A673 (cell line): Measurements from ENCODE around the gene PGRMC1. TPM values are rescaled to one million over a fixed set of nuclear protein-coding genes. Genes with fewer than 3 reads are reported as not detected.

ENCODE experiments used
- BruUV-seq: library from RNA; stranded (reverse); fragments of 400-500 nt; replicated peaks from 2 replicates; lab custom pipeline; 2021; lab: Mats Ljungman, UMichigan
- CTCF ChIA-PET: fragments of 300-600 bp; sonication (Branson Sonifier 250); formaldehyde crosslinking; loops from one replicate; lab custom pipeline; 2022; ENCODE audit warnings: antibody characterized with exemption; lab: Charles Lee
- POLR2A ChIA-PET: fragments of 300-600 bp; sonication (Branson Sonifier 250); formaldehyde crosslinking; loops from one replicate; lab custom pipeline; 2022; ENCODE audit warnings: antibody characterized with exemption; ENCODE audit not compliant: low non-redundant PET; lab: Charles Lee
- DNase-seq: peaks from one replicate; pipeline ENCODE4 v3.0.0-alpha.2; 2015; ENCODE audit warnings: low spot score
- H3K27ac ChIP-seq: fragments of 200-600 bp; sonication (generic); 2 replicates; pipeline ENCODE4 v1.5.1; 2016; ENCODE audit warnings: mixed run types, low read depth, mild to moderate bottlenecking, mixed read lengths, antibody characterized with exemption, low read length; ENCODE audit not compliant: poor library complexity, severe bottlenecking
- H3K27me3 ChIP-seq: fragments of 200-600 bp; sonication (generic); replicated peaks from 2 replicates; pipeline ENCODE4 v1.6.1; 2017; ENCODE audit warnings: mixed run types, low read depth, mild to moderate bottlenecking, mixed read lengths, antibody characterized with exemption, low read length; ENCODE audit not compliant: insufficient read depth, poor library complexity
- H3K36me3 ChIP-seq: fragments of 200-600 bp; sonication (generic); 2 replicates; pipeline ENCODE4 v1.6.1; 2016; ENCODE audit warnings: mixed run types, mild to moderate bottlenecking, mixed read lengths, antibody characterized with exemption, low read length; ENCODE audit not compliant: insufficient read depth, poor library complexity, severe bottlenecking
- H3K4me1 ChIP-seq: fragments of 200-600 bp; sonication (generic); 2 replicates; pipeline ENCODE4 v1.6.1; 2017; ENCODE audit warnings: mixed run types, mild to moderate bottlenecking, mixed read lengths, antibody characterized with exemption, low read length; ENCODE audit not compliant: insufficient read depth, poor library complexity, severe bottlenecking
- H3K4me3 ChIP-seq: fragments of 200-600 bp; sonication (generic); 2 replicates; pipeline ENCODE4 v1.5.1; 2016; ENCODE audit warnings: low read depth, mixed run types, mild to moderate bottlenecking, mixed read lengths, low read length; ENCODE audit not compliant: poor library complexity, severe bottlenecking
- H3K9me3 ChIP-seq: fragments of 200-600 bp; sonication (generic); 2 replicates; pipeline ENCODE4 v1.6.1; 2016; ENCODE audit warnings: mixed run types, low read depth, mild to moderate bottlenecking, mixed read lengths, antibody characterized with exemption, low read length; ENCODE audit not compliant: poor library complexity, severe bottlenecking
- CTCF ChIP-seq: fragments of 300-800, 200-600 bp; sonication (generic); conservative IDR thresholded peaks from 2 replicates; pipeline ENCODE4 v1.5.1; 2017; ENCODE audit warnings: low read depth, mild to moderate bottlenecking, antibody characterized with exemption, low read length, moderate library complexity, mixed read lengths
- EZH2 ChIP-seq: fragments of 200-600 bp; sonication (generic); IDR thresholded peaks from 2 replicates; pipeline ENCODE4 v1.6.1; 2017; ENCODE audit warnings: borderline replicate concordance, low read depth, mild to moderate bottlenecking, mixed read lengths, antibody characterized with exemption, low read length; ENCODE audit not compliant: poor library complexity, severe bottlenecking
- intact Hi-C: fragments of 100-400 bp; cut with micrococcal nuclease; formaldehyde crosslinking; loops from one replicate; pipeline ENCODE4 v1.10.0; 2022; ENCODE audit not compliant: unreplicated experiment
- total RNA-seq: library from RNA; stranded (reverse); gene quantifications from 2 replicates; pipeline ENCODE4 v1.2.3, GENCODE V29; 2021

The PGRMC1 gene
- total RNA-seq, 1 experiment from 2014 or later, result 133 TPM

- H3K4me3 ChIP-seq, result no peak overlapping the region
- H3K27ac ChIP-seq, result no peak overlapping the region
- no peaks in the 10 kb centered on the region for H3K9me3 ChIP-seq
- TF ChIP-seq CTCF, result no peak
- no TSS peak for BruUV-seq
- no peaks in the 10 kb centered on the region for H3K4me1 ChIP-seq
- H3K36me3 ChIP-seq, result no peaks in the 10 kb centered on the region
- H3K27me3 ChIP-seq, result no peaks in the 10 kb centered on the region
- DNase-seq, result peak; percentile 2
- ChIA-PET CTCF (no interaction called here), POLR2A (interaction anchor here (0.9 kb wide), 1 partner anchor 41 kb away, joined by 4 read pairs; no protein-coding TSS in a partner anchor)
- intact Hi-C loops, result no loop called here
These were observed 45.3 kb upstream of the PGRMC1 start for GRCh38 chrX:119190831-119191230.

DNA sequence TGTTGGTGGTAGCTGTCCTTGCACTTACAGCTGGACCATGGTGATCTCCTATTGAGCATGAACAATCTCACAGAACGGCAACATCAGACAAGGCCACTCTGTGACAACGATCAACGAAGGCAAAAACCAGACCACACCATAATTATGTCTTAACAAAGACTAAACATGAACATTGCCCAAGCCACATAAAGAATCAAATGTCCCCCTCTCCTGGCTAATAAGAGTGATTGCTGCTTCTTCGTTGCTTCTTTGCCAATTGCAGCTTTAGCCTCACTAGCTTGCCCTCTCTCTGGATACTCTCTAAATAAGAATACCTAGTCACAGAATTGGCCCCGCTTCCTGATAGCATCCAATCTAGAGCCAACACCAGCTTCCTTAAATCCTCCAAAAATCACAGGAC is 41.5 kb upstream of the PGRMC1 start:
- Histone ChIP-seq H3K9me3 (no peaks in the 10 kb centered on the region), H3K36me3 (no peaks in the 10 kb centered on the region), H3K4me1 (no peaks in the 10 kb centered on the region), H3K27ac (no peak overlapping the region), H3K4me3 (no peak overlapping the region), H3K27me3 (no peaks in the 10 kb centered on the region)
- POLR2A ChIA-PET, result no interaction called here
- CTCF ChIA-PET, result interaction anchor here (0.6 to 1.3 kb wide), 3 partner anchors 19 to 76 kb away, joined by 3 to 4 read pairs (median 4); no protein-coding TSS in a partner anchor
- BruUV-seq, result no TSS peak
- intact Hi-C loops, result no loop called here
- peak; percentile 11 for DNase-seq
- TF ChIP-seq CTCF, result peak; percentile 38
- TF ChIP-seq EZH2, result no peak

DNA sequence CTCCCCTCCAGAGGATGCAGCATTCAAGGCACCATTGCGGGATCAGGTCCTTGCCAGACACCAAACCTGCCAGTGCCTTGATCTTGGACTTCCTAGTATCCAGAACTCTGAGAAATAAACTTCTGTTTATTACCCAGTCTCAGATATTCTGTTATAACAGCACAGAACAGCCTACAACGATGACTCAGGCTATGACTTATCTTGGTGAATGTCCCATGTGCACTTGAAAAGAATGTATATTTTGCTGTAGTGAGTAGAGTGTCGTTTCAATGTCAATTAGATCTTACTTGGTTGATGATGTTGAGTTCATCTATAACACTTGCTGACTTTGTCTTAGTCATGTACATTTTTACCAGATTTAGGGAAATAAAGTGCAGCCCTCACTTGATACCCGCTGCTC is 34.5 kb upstream of the PGRMC1 start:
- ChIA-PET CTCF (no interaction called here), POLR2A (no interaction called here)
- no peaks in the 10 kb centered on the region for H3K9me3 ChIP-seq
- no peak overlapping the region for H3K27ac ChIP-seq
- intact Hi-C loops, result no loop called here
- no peak for DNase-seq
- BruUV-seq, result no TSS peak
- no peaks in the 10 kb centered on the region for H3K4me1 ChIP-seq
- H3K27me3 ChIP-seq, result no peaks in the 10 kb centered on the region
- TF ChIP-seq CTCF, result no peak
- no peak for TF ChIP-seq EZH2
- no peaks in the 10 kb centered on the region for H3K36me3 ChIP-seq
- H3K4me3 ChIP-seq, result no peak overlapping the region
